SK-N-SH treated with all-trans-retinoic acid at 6 μM for 48 hours (cell line): ENCODE measurements around the gene EEIG1.
A peak's percentile ranks its signal among the peaks of the same experiment; 100 is the strongest.

ENCODE experiments used
- ATAC-seq: fragments of 200-7000 bp; cut with Tn5 transposase; 3 replicates; pipeline ENCODE4 v1.9.1; 2020; ENCODE audit warnings: mild to moderate bottlenecking, moderate library complexity
- ARNTL ChIP-seq: fragments of 450-650 bp; formaldehyde crosslinking; IDR thresholded peaks from 2 replicates; pipeline ENCODE4 v1.5.0; 2020; ENCODE audit warnings: low read depth, mild to moderate bottlenecking, moderate library complexity, borderline replicate concordance
- BACH2 ChIP-seq: fragments of 250-450 bp; sonication (Bioruptor Pico); IDR thresholded peaks from 2 replicates; pipeline ENCODE4 v1.9.0; 2021; ENCODE audit warnings: mild to moderate bottlenecking, borderline replicate concordance
- CSDC2 ChIP-seq: fragments of 250-450 bp; sonication (Bioruptor Pico); IDR thresholded peaks from 2 replicates; pipeline ENCODE4 v1.5.0; 2020; ENCODE audit warnings: mild to moderate bottlenecking, moderate library complexity
- ESRRG ChIP-seq: fragments of 250-450 bp; sonication (Bioruptor Pico); IDR thresholded peaks from 2 replicates; pipeline ENCODE4 v1.6.1; 2021; ENCODE audit warnings: mild to moderate bottlenecking
- GLIS3 ChIP-seq: fragments of 250-450 bp; sonication (Bioruptor Pico); IDR thresholded peaks from 2 replicates; pipeline ENCODE4 v1.5.0; 2020; ENCODE audit warnings: mild to moderate bottlenecking, moderate library complexity
- ISL1 ChIP-seq: fragments of 250-450 bp; sonication (Bioruptor Pico); IDR thresholded peaks from 2 replicates; pipeline ENCODE4 v2.1.2; 2022; ENCODE audit warnings: mild to moderate bottlenecking, moderate library complexity
- OSR1 ChIP-seq: fragments of 250-450 bp; sonication (Bioruptor Pico); IDR thresholded peaks from 2 replicates; pipeline ENCODE4 v1.8.0; 2022; ENCODE audit warnings: moderate library complexity, mild to moderate bottlenecking, inconsistent platforms
- PPARA ChIP-seq: fragments of 250-450 bp; sonication (Bioruptor Pico); IDR thresholded peaks from 2 replicates; pipeline ENCODE4 v1.5.0; 2020; ENCODE audit warnings: mild to moderate bottlenecking, borderline replicate concordance
- RARB ChIP-seq: fragments of 250-450 bp; sonication (Bioruptor Pico); IDR thresholded peaks from 2 replicates; pipeline ENCODE4 v1.8.0; 2021; ENCODE audit warnings: mild to moderate bottlenecking, moderate library complexity
- SNAI2 ChIP-seq: fragments of 250-450 bp; sonication (Bioruptor Pico); IDR thresholded peaks from 2 replicates; pipeline ENCODE4 v1.5.0; 2020; ENCODE audit warnings: mild to moderate bottlenecking, moderate library complexity
- TCF4 ChIP-seq: fragments of 250-450 bp; sonication (Bioruptor Pico); IDR thresholded peaks from 2 replicates; pipeline ENCODE4 v1.8.0; 2021; ENCODE audit warnings: mild to moderate bottlenecking, moderate library complexity, borderline replicate concordance
- ZC3H10 ChIP-seq: fragments of 250-450 bp; sonication (Bioruptor Pico); IDR thresholded peaks from 2 replicates; pipeline ENCODE4 v1.5.1; 2021; ENCODE audit warnings: mild to moderate bottlenecking, moderate library complexity
- ZFP3 ChIP-seq: fragments of 250-450 bp; sonication (Bioruptor Pico); IDR thresholded peaks from 2 replicates; pipeline ENCODE4 v1.5.0; 2020; ENCODE audit warnings: mild to moderate bottlenecking, moderate library complexity
- ZFP30 ChIP-seq: fragments of 450-650 bp; formaldehyde crosslinking; IDR thresholded peaks from 2 replicates; pipeline ENCODE4 v1.5.0; 2022; ENCODE audit warnings: mild to moderate bottlenecking, moderate library complexity
- ZNF565 ChIP-seq: fragments of 450-650 bp; formaldehyde crosslinking; conservative IDR thresholded peaks from 2 replicates; pipeline ENCODE4 v1.5.0; 2020; ENCODE audit warnings: low read depth, mild to moderate bottlenecking, moderate library complexity
- ZNF8 ChIP-seq: fragments of 450-650 bp; formaldehyde crosslinking; IDR thresholded peaks from 2 replicates; pipeline ENCODE4 v1.5.0; 2020; ENCODE audit warnings: mild to moderate bottlenecking, moderate library complexity
- TF ChIP-seq, protein P1 (sequence below): fragments of 250-450 bp; sonication (Bioruptor Pico); IDR thresholded peaks from 2 replicates; pipeline ENCODE4 v1.5.1; 2020; ENCODE audit warnings: low read depth, mild to moderate bottlenecking, moderate library complexity
- TF ChIP-seq, protein P2 (sequence below): fragments of 250-450 bp; sonication (Bioruptor Pico); IDR thresholded peaks from 2 replicates; pipeline ENCODE4 v1.8.0; 2021; ENCODE audit warnings: low read depth, mild to moderate bottlenecking, moderate library complexity, borderline replicate concordance
- TF ChIP-seq, protein P3 (sequence below): fragments of 250-450 bp; sonication (Bioruptor Pico); IDR thresholded peaks from 2 replicates; pipeline ENCODE4 v1.5.1; 2021; ENCODE audit warnings: mild to moderate bottlenecking, moderate library complexity
- TF ChIP-seq, protein P4 (sequence below): fragments of 250-450 bp; sonication (Bioruptor Pico); IDR thresholded peaks from 2 replicates; pipeline ENCODE4 v1.8.0; 2020; ENCODE audit warnings: mild to moderate bottlenecking, moderate library complexity, borderline replicate concordance

EEIG1 gene

DNA sequence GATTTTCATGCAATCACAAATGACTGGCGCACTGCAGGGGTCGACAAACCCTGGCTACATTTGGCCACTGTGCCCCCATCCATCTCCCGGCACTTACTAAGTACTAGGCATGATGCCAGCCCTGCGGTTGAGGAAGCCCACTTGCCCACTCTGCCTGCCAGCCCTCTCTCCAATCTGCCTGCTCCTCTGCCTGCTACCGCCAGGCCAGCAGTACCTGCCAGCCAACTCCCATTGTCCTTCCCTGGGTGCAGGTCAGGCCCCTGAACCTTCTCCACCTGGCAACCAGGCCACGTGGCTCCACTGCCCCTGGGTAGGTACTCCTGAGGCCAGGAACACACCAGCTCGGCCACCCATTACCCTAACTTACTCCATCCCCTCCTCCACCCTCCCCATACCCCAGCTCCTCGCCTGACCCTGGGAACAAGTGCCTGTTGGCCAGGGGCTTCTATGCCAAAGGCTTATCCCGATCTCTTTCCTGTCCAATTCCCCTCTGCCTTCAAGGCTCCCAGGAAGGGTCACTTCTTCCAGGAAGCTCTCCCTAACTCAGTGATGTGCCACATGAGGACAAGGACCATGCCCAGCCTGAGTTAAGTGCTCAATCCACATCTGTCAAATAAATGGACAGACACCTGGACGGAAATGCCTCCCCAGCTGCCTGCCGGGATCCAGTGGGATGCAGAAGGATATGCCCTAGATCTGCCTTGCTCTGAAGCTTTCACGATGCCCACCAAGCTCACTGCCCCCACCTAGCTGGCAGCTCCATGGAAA is 6.6 kb downstream of the EEIG1 start:
- ATAC-seq = no peak
- TF ChIP-seq PPARA (CRISPR knock-in tag) (no peak), ESRRG (CRISPR knock-in tag) (no peak), ISL1 (CRISPR knock-in tag) (no peak)
- TF ChIP-seq, protein P1, sequence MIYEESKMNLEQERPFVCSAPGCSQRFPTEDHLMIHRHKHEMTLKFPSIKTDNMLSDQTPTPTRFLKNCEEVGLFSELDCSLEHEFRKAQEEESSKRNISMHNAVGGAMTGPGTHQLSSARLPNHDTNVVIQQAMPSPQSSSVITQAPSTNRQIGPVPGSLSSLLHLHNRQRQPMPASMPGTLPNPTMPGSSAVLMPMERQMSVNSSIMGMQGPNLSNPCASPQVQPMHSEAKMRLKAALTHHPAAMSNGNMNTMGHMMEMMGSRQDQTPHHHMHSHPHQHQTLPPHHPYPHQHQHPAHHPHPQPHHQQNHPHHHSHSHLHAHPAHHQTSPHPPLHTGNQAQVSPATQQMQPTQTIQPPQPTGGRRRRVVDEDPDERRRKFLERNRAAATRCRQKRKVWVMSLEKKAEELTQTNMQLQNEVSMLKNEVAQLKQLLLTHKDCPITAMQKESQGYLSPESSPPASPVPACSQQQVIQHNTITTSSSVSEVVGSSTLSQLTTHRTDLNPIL (CRISPR knock-in tag) = no peak

DNA sequence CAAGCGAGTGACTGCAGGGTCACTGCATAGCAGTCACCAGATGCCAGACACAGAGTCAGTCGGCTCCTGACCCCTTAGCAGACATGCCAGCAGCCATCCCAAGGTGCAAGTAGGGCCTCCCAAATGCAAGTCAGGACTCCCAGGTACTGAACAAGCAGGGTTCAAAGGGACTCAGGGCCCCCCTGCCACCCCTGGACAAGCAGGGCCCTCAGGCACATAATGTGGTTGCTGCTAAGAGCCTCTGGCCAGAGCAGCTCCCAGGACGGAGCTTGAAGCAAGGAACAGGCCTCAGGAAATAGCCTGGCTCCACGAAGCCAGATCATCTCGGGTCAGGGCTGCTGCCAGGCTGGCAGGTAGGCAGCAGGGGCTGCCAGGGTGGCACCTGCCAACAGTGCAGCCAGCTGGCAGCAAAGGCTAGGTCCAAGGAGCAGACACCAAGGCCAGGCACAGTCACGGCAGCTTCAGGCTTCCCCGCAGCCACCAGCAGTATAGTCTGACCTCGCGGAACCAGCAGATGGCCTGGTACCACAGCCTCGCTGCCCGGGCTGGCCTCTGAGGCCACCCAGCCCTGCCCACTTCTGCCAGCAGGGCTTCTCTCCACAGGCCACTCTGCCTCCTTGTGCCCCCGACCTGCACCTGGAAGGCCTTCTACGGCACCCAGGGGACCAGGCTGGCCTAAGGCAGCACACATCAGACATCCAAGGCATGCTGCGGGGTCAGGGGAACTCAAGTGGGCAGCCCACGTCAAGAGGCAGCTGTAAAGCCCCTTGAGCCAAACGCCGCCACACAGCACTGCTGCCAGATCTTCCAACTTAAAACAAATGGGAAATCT is 7.4 kb downstream of the EEIG1 start:
- ATAC-seq = peak; percentile 3; the same call in 1 of the 3 replicates
- TF ChIP-seq, protein P1 (CRISPR knock-in tag) = no peak
- TF ChIP-seq OSR1 (CRISPR knock-in tag) (no peak), BACH2 (CRISPR knock-in tag) (no peak), ARNTL (no peak), ZNF565 (CRISPR knock-in tag) (no peak), ESRRG (CRISPR knock-in tag) (no peak), RARB (CRISPR knock-in tag) (no peak), TCF4 (CRISPR knock-in tag) (no peak), CSDC2 (CRISPR knock-in tag) (no peak), ZFP30 (CRISPR knock-in tag) (no peak), GLIS3 (no peak), SNAI2 (no peak), PPARA (CRISPR knock-in tag) (no peak), ZNF8 (CRISPR knock-in tag) (no peak)
- TF ChIP-seq, protein P2, sequence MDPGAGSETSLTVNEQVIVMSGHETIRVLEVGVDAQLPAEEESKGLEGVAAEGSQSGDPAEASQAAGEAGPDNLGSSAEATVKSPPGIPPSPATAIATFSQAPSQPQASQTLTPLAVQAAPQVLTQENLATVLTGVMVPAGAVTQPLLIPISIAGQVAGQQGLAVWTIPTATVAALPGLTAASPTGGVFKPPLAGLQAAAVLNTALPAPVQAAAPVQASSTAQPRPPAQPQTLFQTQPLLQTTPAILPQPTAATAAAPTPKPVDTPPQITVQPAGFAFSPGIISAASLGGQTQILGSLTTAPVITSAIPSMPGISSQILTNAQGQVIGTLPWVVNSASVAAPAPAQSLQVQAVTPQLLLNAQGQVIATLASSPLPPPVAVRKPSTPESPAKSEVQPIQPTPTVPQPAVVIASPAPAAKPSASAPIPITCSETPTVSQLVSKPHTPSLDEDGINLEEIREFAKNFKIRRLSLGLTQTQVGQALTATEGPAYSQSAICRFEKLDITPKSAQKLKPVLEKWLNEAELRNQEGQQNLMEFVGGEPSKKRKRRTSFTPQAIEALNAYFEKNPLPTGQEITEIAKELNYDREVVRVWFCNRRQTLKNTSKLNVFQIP = no peak
- TF ChIP-seq, protein P3, sequence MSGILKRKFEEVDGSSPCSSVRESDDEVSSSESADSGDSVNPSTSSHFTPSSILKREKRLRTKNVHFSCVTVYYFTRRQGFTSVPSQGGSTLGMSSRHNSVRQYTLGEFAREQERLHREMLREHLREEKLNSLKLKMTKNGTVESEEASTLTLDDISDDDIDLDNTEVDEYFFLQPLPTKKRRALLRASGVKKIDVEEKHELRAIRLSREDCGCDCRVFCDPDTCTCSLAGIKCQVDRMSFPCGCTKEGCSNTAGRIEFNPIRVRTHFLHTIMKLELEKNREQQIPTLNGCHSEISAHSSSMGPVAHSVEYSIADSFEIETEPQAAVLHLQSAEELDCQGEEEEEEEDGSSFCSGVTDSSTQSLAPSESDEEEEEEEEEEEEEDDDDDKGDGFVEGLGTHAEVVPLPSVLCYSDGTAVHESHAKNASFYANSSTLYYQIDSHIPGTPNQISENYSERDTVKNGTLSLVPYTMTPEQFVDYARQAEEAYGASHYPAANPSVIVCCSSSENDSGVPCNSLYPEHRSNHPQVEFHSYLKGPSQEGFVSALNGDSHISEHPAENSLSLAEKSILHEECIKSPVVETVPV (CRISPR knock-in tag) = no peak
- TF ChIP-seq, protein P4, sequence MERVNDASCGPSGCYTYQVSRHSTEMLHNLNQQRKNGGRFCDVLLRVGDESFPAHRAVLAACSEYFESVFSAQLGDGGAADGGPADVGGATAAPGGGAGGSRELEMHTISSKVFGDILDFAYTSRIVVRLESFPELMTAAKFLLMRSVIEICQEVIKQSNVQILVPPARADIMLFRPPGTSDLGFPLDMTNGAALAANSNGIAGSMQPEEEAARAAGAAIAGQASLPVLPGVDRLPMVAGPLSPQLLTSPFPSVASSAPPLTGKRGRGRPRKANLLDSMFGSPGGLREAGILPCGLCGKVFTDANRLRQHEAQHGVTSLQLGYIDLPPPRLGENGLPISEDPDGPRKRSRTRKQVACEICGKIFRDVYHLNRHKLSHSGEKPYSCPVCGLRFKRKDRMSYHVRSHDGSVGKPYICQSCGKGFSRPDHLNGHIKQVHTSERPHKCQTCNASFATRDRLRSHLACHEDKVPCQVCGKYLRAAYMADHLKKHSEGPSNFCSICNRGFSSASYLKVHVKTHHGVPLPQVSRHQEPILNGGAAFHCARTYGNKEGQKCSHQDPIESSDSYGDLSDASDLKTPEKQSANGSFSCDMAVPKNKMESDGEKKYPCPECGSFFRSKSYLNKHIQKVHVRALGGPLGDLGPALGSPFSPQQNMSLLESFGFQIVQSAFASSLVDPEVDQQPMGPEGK = no peak
- TF ChIP-seq, all 23 proteins: peak for 0

DNA sequence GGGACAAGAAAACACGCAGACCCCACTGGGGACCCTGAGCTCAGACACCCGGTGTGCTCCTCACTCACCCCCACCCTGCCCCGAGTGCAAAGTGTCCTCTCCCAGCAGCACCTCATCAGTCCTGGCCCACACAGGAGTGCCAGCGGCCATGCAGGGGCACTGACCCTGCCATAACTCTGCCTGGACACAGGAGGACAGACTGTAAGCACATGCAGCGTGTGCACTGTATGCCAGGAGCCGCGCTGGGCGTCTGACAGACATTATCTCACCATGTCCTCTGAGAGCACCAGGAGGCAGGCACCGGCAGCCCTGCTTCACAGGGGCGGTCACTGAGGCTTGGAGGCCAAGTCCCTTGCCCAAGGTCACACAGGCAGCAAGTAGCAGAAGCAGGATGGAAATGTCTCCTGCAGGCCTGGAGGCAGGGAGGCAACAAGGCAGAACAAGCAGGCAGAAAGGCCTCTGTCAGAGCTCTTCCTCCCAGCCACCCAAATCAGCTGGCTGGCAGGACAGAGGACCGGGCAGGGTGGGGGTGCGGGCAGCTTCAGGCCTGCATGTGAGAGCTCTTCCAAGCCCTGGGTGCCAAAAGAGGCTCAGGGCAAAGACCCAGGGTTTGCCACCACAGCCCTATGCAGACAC is 8.4 kb downstream of the EEIG1 start:
- peak; percentile 5; the same call in 1 of the 3 replicates for ATAC-seq
- TF ChIP-seq ZFP3 (CRISPR knock-in tag) (no peak), ZNF8 (CRISPR knock-in tag) (no peak), SNAI2 (no peak), RARB (CRISPR knock-in tag) (no peak), PPARA (CRISPR knock-in tag) (no peak), ZC3H10 (CRISPR knock-in tag) (no peak)
- TF ChIP-seq, protein P4 = no peak
